ENCODE results near the gene CDX1. TPM values are rescaled to one million over a fixed set of nuclear protein-coding genes. Genes with fewer than 3 reads are reported as not detected.

Gene CDX1
- total and polyA plus RNA-seq, 2 experiments from 2014 or later, result 43.3 to 54.6 TPM

- peaks cover 26% of the 10 kb centered on the region for H3K4me1 ChIP-seq (ENCODE audit: insufficient read depth)
- WGBS (ENCODE audit: low lambda C conversion rate, missing lambda C conversion rate), result 34% methylated on average over 13 of the region's 16 CpGs
Measured at GRCh38 chr5:150190503-150190979, 24.0 kb downstream of the CDX1 start.

GRCh38 chr5:150190987-150191386 lies 24.4 kb downstream of the CDX1 start:
- Histone ChIP-seq H3K4me2 (no peak overlapping the region), H2AFZ (no peak overlapping the region), H3K9me3 (ENCODE audit: low read depth) (no peaks in the 10 kb centered on the region), H3K4me1 (ENCODE audit: insufficient read depth) (peaks cover 22% of the 10 kb centered on the region), H3K27ac (no peak overlapping the region), H3K79me2 (no peaks in the 10 kb centered on the region), H4K20me1 (ENCODE audit: insufficient read depth, poor library complexity, severe bottlenecking) (no peaks in the 10 kb centered on the region), H3K9me2 (replicated peaks; ENCODE audit: insufficient read depth) (no peaks in the 10 kb centered on the region), H3K36me3 (replicated peaks; ENCODE audit: insufficient read depth, low read depth) (no peaks in the 10 kb centered on the region), H3K27me3 (peaks cover 38% of the 10 kb centered on the region), H3K4me3 (no peak overlapping the region)
- WGBS (ENCODE audit: low lambda C conversion rate, missing lambda C conversion rate), result 57% methylated on average over 2 of the region's 2 CpGs
- TF ChIP-seq EZH2phosphoT487 (IDR thresholded peaks at IDR 0.05; ENCODE audit: low read depth, severe bottlenecking, unreplicated experiment) (no peak), EZH2 (IDR thresholded peaks at IDR 0.05; ENCODE audit: borderline replicate concordance) (no peak), CTCF (IDR thresholded peaks at IDR 0.05; ENCODE audit: poor library complexity) (no peak)
- no peak for DNase-seq (ENCODE audit: low spot score)

More at GRCh38 chr5:150190503-150190979, 24.0 kb downstream of the CDX1 start:
- Histone ChIP-seq H3K27me3 (peaks cover 38% of the 10 kb centered on the region), H3K79me2 (no peaks in the 10 kb centered on the region), H3K9me2 (replicated peaks; ENCODE audit: insufficient read depth) (no peaks in the 10 kb centered on the region), H3K4me3 (no peak overlapping the region), H3K27ac (no peak overlapping the region), H2AFZ (no peak overlapping the region), H4K20me1 (ENCODE audit: insufficient read depth, poor library complexity, severe bottlenecking) (no peaks in the 10 kb centered on the region), H3K4me2 (peak overlapping the region; percentile 82), H3K36me3 (replicated peaks; ENCODE audit: insufficient read depth, low read depth) (no peaks in the 10 kb centered on the region), H3K9me3 (ENCODE audit: low read depth) (no peaks in the 10 kb centered on the region)
- DNase-seq (ENCODE audit: low spot score), result no peak
- TF ChIP-seq EZH2 (IDR thresholded peaks at IDR 0.05; ENCODE audit: borderline replicate concordance) (no peak), CTCF (IDR thresholded peaks at IDR 0.05; ENCODE audit: poor library complexity) (no peak), EZH2phosphoT487 (IDR thresholded peaks at IDR 0.05; ENCODE audit: low read depth, severe bottlenecking, unreplicated experiment) (no peak)

GRCh38 chr5:150192462-150192861 lies 25.9 kb downstream of the CDX1 start:
- H3K27ac ChIP-seq, result no peak overlapping the region
- H4K20me1 ChIP-seq (ENCODE audit: insufficient read depth, poor library complexity, severe bottlenecking), result no peaks in the 10 kb centered on the region
- peaks cover 13% of the 10 kb centered on the region for H3K4me1 ChIP-seq (ENCODE audit: insufficient read depth)
- no peaks in the 10 kb centered on the region for H3K9me2 ChIP-seq (replicated peaks; ENCODE audit: insufficient read depth)
- WGBS (ENCODE audit: low lambda C conversion rate, missing lambda C conversion rate), result 90% methylated on average over 4 of the region's 4 CpGs
- H3K9me3 ChIP-seq (ENCODE audit: low read depth), result no peaks in the 10 kb centered on the region
- no peaks in the 10 kb centered on the region for H3K79me2 ChIP-seq
- DNase-seq (ENCODE audit: low spot score), result no peak
- H3K27me3 ChIP-seq, result peaks cover 38% of the 10 kb centered on the region
- TF ChIP-seq EZH2phosphoT487 (IDR thresholded peaks at IDR 0.05; ENCODE audit: low read depth, severe bottlenecking, unreplicated experiment), result no peak
- no peak overlapping the region for H3K4me2 ChIP-seq
- H2AFZ ChIP-seq, result no peak overlapping the region
- H3K36me3 ChIP-seq (replicated peaks; ENCODE audit: insufficient read depth, low read depth), result no peaks in the 10 kb centered on the region
- H3K4me3 ChIP-seq, result no peak overlapping the region

- WGBS (ENCODE audit: low lambda C conversion rate, missing lambda C conversion rate), result 89% methylated on average over 9 of the region's 9 CpGs
- no peak overlapping the region for H3K4me2 ChIP-seq
- no peak overlapping the region for H3K27ac ChIP-seq
- DNase-seq (ENCODE audit: low spot score), result no peak
- H3K27me3 ChIP-seq, result peaks cover 11% of the 10 kb centered on the region
- TF ChIP-seq EZH2 (IDR thresholded peaks at IDR 0.05; ENCODE audit: borderline replicate concordance) (no peak), CTCF (IDR thresholded peaks at IDR 0.05; ENCODE audit: poor library complexity) (no peak), EZH2phosphoT487 (IDR thresholded peaks at IDR 0.05; ENCODE audit: low read depth, severe bottlenecking, unreplicated experiment) (no peak)
- H3K79me2 ChIP-seq, result no peaks in the 10 kb centered on the region
- H3K4me3 ChIP-seq, result no peak overlapping the region
- no peaks in the 10 kb centered on the region for H3K36me3 ChIP-seq (replicated peaks; ENCODE audit: insufficient read depth, low read depth)
- no peaks in the 10 kb centered on the region for H3K4me1 ChIP-seq (ENCODE audit: insufficient read depth)
- H3K9me2 ChIP-seq (replicated peaks; ENCODE audit: insufficient read depth), result no peaks in the 10 kb centered on the region
- no peak overlapping the region for H2AFZ ChIP-seq
- no peaks in the 10 kb centered on the region for H4K20me1 ChIP-seq (ENCODE audit: insufficient read depth, poor library complexity, severe bottlenecking)
- no peaks in the 10 kb centered on the region for H3K9me3 ChIP-seq (ENCODE audit: low read depth)
Measured at GRCh38 chr5:150195736-150196485, 29.3 kb downstream of the CDX1 start.

All from hepatocyte (in vitro differentiated cells).